ENCODE data around the gene OFD1. TPM values are rescaled to one million over a fixed set of nuclear protein-coding genes. Genes with fewer than 3 reads are reported as not detected.

Gene OFD1
- total RNA-seq, 4 donors from 2014 or later: 20.8 to 135 (median 49.4) TPM

DNA sequence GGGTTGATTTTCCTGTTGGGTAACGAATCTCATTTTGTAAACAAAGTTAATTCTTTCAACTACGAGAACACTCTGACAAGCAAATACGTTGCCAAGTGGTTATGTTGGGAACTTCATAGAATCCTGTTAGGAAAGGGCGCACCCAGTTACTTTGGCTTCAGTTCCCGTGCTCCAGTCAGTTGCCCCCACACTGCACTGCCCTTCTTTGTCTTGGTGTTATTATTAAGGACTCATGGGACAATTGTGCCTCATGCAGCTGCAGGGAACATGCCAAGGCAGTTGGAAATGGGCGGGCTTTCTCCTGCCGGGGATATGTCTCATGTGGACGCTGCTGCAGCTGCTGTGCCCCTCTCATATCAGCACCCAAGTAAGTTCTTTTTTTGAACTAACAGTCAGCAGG, 28.9 kb downstream of the OFD1 start:
- no peaks in the 10 kb centered on the region for H3K9me3 ChIP-seq
- no peak for TF ChIP-seq CTCF (IDR thresholded peaks at IDR 0.05)
- TF ChIP-seq POLR2A (IDR thresholded peaks at IDR 0.05): no peak
- H3K27ac ChIP-seq: no peak overlapping the region
- H3K4me3 ChIP-seq: no peak overlapping the region
- H3K36me3 ChIP-seq: peaks cover 0 to 42% (median 0%) of the 10 kb centered on the region in 3 donors
- no peak for DNase-seq
- no peaks in the 10 kb centered on the region for H3K4me1 ChIP-seq
- H3K27me3 ChIP-seq: no peaks in the 10 kb centered on the region

DNA sequence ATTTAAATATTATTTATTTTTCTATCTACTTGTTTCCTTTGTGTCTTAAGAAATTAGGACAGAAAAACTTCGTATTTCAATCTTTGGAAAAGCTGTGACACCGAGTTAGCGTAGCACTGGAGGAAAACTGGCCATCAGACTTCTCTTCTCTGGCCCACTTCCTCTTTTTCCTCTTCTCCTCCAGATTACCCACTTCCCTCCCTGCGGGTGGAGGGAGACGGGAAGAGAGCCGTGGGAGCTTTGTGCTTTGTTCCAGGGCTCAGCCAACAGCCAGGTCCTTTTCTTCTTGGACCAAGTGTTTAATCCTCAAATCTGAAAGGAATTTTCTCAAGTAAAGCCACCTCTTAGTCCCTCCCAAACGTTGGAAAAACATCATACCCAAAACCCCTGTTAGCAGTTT, 29.7 kb downstream of the OFD1 start:
- peak overlapping the region in 1 of 4 donors; percentile 26 for H3K27ac ChIP-seq
- DNase-seq: no peak
- H3K36me3 ChIP-seq: peaks cover 0 to 42% (median 0%) of the 10 kb centered on the region in 3 donors

GRCh38 chrX:13764765-13765164, 30.2 kb downstream of the OFD1 start:
- H3K36me3 ChIP-seq: peaks cover 0 to 44% (median 0%) of the 10 kb centered on the region in 3 donors
- H3K9me3 ChIP-seq: no peaks in the 10 kb centered on the region
- H3K4me1 ChIP-seq: no peaks in the 10 kb centered on the region
- H3K27ac ChIP-seq: peak overlapping the region in 1 of 4 donors; percentile 26
- no peaks in the 10 kb centered on the region for H3K27me3 ChIP-seq
- TF ChIP-seq CTCF (IDR thresholded peaks at IDR 0.05) (peak in 1 of 6 experiments; percentile 10), POLR2A (IDR thresholded peaks at IDR 0.05) (no peak)
- no peak for DNase-seq
- no peak overlapping the region for H3K4me3 ChIP-seq

More for the DNA sequence above, 29.7 kb downstream of the OFD1 start:
- Histone ChIP-seq H3K4me1 (no peaks in the 10 kb centered on the region), H3K4me3 (no peak overlapping the region), H3K9me3 (no peaks in the 10 kb centered on the region), H3K27me3 (no peaks in the 10 kb centered on the region)
- no peak for TF ChIP-seq POLR2A (IDR thresholded peaks at IDR 0.05)
- TF ChIP-seq CTCF (IDR thresholded peaks at IDR 0.05): no peak

- peaks cover 0 to 36% (median 0%) of the 10 kb centered on the region in 3 donors for H3K36me3 ChIP-seq
- no peak overlapping the region for H3K4me3 ChIP-seq
- H3K27ac ChIP-seq: no peak overlapping the region
- TF ChIP-seq CTCF (IDR thresholded peaks at IDR 0.05) (no peak), POLR2A (IDR thresholded peaks at IDR 0.05) (no peak)
- H3K4me1 ChIP-seq: no peaks in the 10 kb centered on the region
- no peaks in the 10 kb centered on the region for H3K9me3 ChIP-seq
- no peak for DNase-seq
- no peaks in the 10 kb centered on the region for H3K27me3 ChIP-seq
Measured at GRCh38 chrX:13768939-13769338, 34.4 kb downstream of the OFD1 start.

GRCh38 chrX:13770013-13770535, 35.5 kb downstream of the OFD1 start:
- Histone ChIP-seq H3K27ac (no peak overlapping the region), H3K27me3 (no peaks in the 10 kb centered on the region), H3K4me1 (no peaks in the 10 kb centered on the region), H3K9me3 (no peaks in the 10 kb centered on the region), H3K4me3 (no peak overlapping the region), H3K36me3 (peaks cover 0 to 36% (median 0%) of the 10 kb centered on the region in 3 donors)
- TF ChIP-seq CTCF (IDR thresholded peaks at IDR 0.05): no peak
- TF ChIP-seq POLR2A (IDR thresholded peaks at IDR 0.05): no peak
- DNase-seq: no peak

DNA sequence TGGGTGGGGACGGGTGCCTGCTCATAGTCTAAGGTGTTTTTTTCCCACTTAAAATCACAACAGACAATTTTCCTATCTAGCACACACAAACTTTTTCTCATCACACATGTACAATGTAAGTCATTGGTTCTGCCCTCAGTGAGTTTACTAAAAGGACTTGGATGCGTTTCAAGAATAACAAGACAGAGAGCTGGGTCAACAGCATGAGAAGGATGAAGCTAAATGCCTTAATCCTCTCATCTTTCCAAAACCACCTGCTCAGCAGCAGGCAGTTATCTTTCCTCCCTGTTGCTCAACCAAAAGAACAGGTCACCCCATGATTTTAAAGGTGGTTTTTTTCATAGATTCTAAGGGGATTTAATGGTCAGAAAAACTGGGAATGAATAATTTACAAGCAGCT, 40.1 kb downstream of the OFD1 start:
- Histone ChIP-seq H3K36me3 (peaks cover 0 to 11% (median 0%) of the 10 kb centered on the region in 3 donors), H3K4me3 (no peak overlapping the region), H3K9me3 (no peaks in the 10 kb centered on the region), H3K27me3 (no peaks in the 10 kb centered on the region), H3K4me1 (no peaks in the 10 kb centered on the region), H3K27ac (no peak overlapping the region)
- TF ChIP-seq POLR2A (IDR thresholded peaks at IDR 0.05) (no peak), CTCF (IDR thresholded peaks at IDR 0.05) (no peak)
- no peak for DNase-seq
